NCI-H1436 (cell line): Measurements from ENCODE around the gene YPEL3.

Experiments used
- DNase-seq: peaks from one replicate; lab custom pipeline; 2025; lab: John Stamatoyannopoulos, UW

The YPEL3 gene

DNA sequence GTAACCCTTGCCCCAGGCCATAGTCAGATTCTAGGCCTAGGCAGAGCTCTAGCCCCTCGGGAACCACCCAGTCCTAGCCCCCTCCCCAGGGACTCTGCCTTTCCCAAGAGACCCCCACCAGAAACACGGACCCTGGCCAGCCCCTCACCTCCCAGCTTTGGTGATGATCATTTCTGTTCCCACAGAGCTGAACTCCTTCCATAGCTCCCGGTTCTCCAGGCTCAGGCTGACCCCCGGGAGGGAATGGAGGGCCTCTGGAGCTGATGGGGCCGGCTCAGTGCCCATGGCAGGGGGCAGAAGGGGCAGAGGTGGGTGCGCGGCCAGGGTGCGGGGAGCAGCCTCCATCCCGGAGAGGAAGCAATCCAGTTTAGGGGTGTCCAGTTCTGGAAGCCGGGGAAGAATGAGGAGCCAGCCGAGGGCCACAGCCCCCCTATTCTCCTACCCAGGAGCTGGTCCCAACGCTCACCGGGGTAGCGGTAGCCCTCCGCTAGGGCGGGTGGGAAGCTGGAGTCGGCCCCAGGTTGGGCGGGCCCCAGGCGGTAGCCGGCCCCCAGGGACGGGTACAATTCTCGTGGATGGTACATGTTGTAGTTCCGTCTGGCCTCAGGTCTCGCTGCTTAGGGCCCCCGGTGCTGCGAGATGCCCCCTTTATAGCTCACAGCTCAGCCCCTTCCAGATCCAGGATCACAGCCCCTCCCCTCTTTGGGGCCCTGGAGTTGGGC, 5.2 kb downstream of the YPEL3 start:
- DNase-seq = peak; percentile 10

GRCh38 chr16:30088832-30089624, 7.0 kb downstream of the YPEL3 start:
- DNase-seq = no peak

DNA sequence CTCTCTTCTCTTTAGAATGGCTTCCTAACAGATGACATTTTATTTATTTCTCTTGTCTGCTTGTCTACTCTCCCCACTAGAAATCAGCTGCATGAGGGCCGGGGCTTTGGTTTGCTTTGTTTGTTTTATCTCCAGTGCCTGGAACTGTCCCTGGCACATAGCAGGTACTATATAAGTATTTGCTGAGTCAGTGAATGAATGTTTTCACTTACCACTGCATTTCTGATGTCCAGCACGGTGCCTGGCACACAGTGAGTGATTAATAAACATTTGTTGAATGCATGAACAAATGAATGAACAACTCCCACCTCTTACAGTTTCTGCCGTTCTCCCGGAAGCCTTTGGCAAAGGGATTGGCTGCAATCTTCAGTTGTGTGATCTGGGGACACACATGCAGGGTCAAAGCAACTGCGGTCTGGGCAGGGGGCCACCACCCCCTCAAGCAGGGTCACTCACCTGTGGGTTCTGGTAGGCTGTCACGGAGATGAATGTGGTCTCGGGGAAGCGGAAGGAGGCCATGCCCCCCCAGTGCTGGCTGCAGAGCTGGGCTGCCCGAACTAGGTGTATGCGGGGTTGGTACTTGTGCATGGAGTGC, 7.7 kb downstream of the YPEL3 start:
- DNase-seq = no peak

- no peak for DNase-seq
Measured at GRCh38 chr16:30087181-30087898, 8.7 kb downstream of the YPEL3 start.

GRCh38 chr16:30086291-30087140, 9.5 kb downstream of the YPEL3 start:
- DNase-seq = no peak

DNA sequence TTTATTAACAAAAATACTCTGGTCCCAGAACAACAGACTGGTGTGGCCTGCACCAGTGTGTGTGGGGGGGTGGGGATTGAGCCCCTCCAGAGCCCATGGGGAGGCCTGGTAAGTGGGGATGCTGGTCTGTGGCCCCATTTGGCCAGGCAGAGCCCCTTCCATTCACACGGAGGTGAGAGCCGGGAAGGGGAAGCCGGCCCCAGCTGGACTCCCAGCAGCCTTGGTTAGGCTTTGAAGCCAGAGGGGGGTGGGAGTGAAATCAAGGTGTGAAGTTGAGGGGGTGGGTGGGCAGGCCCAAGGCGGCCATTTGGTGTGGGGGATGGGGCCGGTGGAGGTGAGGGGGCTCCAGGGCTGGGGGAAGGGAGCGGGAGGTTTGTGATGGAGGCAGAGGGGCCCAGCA, 10.2 kb downstream of the YPEL3 start:
- DNase-seq = no peak

- DNase-seq = no peak
Measured at GRCh38 chr16:30085247-30085646, 10.8 kb downstream of the YPEL3 start.

GRCh38 chr16:30084816-30085159, 11.2 kb downstream of the YPEL3 start:
- no peak for DNase-seq

DNA sequence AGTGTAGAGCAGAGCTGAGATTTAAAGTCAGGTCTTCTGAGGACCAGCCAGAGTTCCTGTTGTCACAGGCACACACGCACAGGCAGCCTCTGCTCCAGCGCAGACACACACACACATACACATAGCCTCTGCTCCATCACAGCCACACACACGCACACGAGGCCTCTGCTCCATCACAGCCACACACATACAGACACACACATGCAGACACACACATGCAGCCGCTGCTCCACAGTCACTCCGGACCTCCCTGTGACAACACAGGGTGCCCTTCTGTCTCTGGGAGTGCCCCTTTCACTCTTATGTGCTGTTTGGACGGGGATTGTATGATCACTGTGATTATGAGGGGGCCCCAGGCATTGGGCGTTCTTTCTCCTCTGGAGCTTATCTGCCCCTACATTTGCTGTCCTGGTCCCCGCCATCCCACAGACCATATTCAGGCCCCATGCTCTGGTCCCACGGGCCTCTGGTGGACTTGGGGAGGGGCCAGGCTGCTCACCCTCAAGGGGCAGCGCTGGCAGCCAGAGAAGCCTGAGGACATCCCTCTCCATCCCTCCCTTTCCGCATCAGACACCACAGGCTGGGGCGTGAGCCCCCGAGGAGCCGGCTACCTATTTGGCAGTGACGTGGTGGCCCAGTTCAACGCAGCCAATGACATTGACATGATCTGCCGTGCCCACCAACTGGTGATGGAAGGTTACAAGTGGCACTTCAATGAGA, 11.8 kb downstream of the YPEL3 start:
- no peak for DNase-seq

GRCh38 chr16:30083216-30084055, 12.6 kb downstream of the YPEL3 start:
- no peak for DNase-seq

DNA sequence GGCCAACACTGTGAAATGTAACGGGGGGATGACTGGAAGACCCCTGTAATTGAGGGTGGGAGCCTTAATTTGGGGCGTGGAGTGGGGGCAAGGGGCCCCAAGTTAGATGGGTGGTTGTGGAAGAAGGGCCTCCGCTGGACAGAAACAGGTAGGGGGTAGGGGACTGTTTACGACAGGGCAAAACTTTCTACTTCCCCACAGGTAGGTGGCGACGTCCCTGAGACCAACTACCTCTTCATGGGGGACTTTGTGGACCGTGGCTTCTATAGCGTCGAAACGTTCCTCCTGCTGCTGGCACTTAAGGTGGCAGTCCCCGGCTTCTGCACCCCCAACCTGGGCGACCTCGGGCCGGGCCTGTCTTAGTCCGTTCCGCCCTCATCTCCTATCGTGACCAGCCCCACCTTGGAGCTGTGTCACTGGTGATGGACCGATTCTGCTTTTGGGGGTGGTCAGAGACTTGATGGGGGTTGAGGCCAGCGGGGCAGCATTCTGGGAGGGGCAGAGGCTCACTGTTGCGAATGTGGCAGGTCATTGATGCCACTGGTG, 13.4 kb downstream of the YPEL3 start:
- DNase-seq = no peak

GRCh38 chr16:30079480-30079879, 16.5 kb downstream of the YPEL3 start:
- DNase-seq = no peak

DNA sequence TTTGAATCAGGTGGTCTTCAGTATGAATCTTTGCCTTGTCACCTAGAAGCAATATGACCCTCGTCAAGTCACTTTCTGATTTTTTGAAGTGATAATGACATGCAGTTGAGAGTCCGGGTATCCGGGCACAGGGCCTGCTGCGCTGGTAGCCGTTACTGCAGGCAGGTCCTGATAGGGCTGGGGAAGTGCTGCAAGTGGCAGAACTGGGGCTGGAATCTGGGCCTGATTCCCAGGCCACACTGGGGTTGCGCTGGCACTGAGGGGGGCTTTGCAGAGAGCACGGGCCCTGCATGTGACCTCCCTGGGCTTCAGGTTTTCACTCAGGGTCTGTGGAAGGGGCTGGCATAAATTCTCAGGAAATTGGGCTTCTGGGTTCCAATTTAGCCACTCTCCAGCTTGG, 17.3 kb downstream of the YPEL3 start:
- no peak for DNase-seq

DNA sequence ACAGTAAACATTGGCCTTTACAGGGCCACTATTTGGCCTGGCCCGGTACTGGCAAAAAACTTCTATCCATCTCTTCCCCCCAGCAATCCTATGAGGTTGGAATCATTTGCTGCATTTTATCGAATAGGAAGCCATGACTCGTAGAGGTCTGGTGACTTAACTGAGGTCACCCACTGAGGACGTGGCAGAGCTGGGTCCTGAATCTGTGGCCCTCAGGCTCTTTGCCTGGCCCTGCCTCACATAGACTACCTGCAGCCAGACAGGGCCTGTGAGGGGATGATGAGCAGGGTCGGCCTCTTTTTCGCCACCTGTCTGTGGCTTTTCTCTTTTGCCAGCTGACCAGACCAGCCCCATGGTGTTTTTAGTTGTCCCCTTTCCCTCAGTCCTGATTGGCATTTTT, 18.4 kb downstream of the YPEL3 start:
- DNase-seq = no peak

DNA sequence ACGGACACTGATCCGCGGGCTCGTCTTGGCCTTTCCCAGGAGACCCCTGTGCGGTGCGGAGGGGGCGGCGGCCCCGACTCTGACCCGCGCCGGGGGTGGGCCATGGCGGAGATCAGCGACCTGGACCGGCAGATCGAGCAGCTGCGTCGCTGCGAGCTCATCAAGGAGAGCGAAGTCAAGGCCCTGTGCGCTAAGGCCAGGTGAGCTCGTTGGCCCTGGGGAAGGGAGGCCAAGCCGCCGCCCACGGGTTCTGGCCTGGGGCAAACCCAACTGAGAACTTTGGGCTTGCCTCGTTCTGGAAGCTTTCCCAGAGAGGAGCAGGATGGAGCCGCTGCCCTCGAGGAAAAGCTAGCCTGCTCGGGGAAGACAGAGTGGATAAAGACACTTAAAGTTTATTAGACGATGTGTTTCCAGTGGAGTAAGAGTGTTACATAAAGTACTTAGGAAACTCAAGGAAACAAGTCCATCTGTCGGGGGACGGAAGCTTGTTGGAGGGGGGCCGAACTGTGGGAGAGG, 19.7 kb downstream of the YPEL3 start:
- no peak for DNase-seq

DNA sequence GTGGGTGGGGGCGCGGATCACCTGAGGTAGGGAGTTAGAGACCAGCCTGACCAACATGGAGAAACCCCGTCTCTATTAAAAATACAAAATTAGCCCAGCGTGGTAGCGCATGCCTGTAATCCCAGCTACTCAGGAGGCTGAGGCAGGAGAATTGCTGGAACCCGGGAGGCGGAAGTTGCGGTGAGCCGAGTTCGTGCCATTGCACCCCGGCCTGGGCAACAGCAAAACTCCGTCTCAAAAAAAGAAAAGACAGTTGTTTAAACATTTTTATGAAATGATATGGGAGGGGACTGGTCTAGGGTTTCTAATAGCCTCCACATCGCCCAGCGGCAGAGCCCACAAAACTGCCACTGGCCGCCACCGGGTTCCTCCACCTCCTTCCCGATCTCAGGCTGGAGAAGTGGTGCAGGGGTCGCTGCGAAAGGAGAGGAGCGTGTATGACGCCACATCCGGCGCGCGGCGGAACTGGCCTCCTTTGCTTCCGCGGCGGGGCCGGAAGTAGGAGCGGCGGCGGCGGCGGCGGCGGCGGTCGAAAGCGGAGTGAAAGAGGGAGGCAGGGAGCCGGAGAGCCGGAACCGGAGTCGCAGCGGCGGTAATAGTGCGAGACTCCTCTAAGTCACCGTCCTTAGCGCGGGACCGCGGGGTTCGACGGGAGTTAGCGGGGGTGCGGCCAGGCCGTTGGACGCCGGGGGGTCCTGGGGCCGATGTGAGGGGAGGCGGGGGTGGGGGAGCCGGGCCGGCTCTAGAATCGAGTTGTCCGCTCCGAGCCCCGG, 20.3 kb downstream of the YPEL3 start, which contains the start of gene PPP4C:
TSS of gene PPP4C (plus strand) at position 492 of the 773 bp plus-strand sequence. CDS start 384 bp downstream, outside the sequence.
- DNase-seq = peak; percentile 76

DNA sequence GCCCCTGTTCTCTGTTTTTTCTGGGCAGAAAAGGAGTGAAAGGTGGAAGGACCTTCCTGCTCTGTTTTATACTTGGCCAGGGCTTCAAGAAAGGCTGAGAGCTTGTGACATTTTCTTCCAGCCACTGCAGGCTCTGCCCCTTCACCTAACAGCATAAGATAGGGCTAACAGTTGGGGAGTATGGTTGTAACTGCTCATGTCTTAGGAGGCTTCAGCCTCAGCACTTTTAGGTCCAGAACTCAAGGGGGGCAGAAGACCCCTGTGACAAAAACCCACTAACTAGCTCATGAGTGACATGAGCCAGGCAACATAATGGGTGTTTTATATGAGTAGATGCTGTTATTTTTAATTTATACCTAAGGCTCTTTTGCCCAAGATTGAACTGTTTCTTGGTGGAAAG, 25.5 kb downstream of the YPEL3 start:
- no peak for DNase-seq

- DNase-seq = no peak
Measured at GRCh38 chr16:30069611-30070462, 26.2 kb downstream of the YPEL3 start.
